Left lung (tissue), 10 donors: ENCODE results near the gene DGCR8. TPM values are rescaled to one million over a fixed set of nuclear protein-coding genes. Genes with fewer than 3 reads are reported as not detected.

ENCODE experiments used
- ATAC-seq: fragments of 200-7000 bp; cut with Tn5 transposase; one replicate; pipeline ENCODE4 v1.9.1; 2020; ENCODE audit warnings: moderate library complexity
- DNase-seq, 4 donors: peaks; one replicate each; pipeline ENCODE4 v3.0.0-alpha.2; 2013 to 2020
- H3K27ac ChIP-seq, 2 donors: fragments of 200-600 bp; sonication (generic) in 1 of 2; one replicate each; pipeline versions ENCODE4 v1.5.0 to v1.8.0; 2020 to 2021
- H3K27me3 ChIP-seq, 2 donors: fragments of 200-600 bp; sonication (generic) in 1 of 2; one replicate each; pipeline versions ENCODE4 v1.5.0 to v1.8.0; 2020 to 2021
- H3K36me3 ChIP-seq, 2 donors: fragments of 200-600 bp; sonication (generic) in 1 of 2; one replicate each; pipeline versions ENCODE4 v1.5.0 to v1.8.0; 2020 to 2021
- H3K4me1 ChIP-seq, 2 donors: fragments of 200-600 bp; one replicate each; pipeline ENCODE4 v1.8.0; 2021
- H3K4me3 ChIP-seq, 2 donors: fragments of 200-600 bp; sonication (generic) in 1 of 2; one replicate each; pipeline versions ENCODE4 v1.5.0 to v1.8.0; 2020 to 2021; ENCODE audit warnings: mild to moderate bottlenecking in 1 of 2
- H3K9me3 ChIP-seq, 2 donors: fragments of 200-600 bp; sonication (generic) in 1 of 2; one replicate each; pipeline versions ENCODE4 v1.5.0 to v1.8.0; 2020 to 2021
- intact Hi-C, 2 donors: fragments of 100-400 bp; cut with DNase I; formaldehyde crosslinking; loops; one replicate each; pipeline versions ENCODE4 v1.11.2 to v1.14.2; 2022
- polyA plus RNA-seq, 6 donors: library from polyadenylated mRNA; unstranded; fragments of 120-200 nt; gene quantifications; one replicate each; pipeline ENCODE4 v1.2.1, GENCODE V29; 2013; ENCODE audit not compliant: insufficient read length in 6 of 6
- total RNA-seq, 2 donors: library from RNA; stranded (reverse); fragmentation: NEBNext Ultra II Directional; extraction: Animal tissue kit (Norgen Biotek cat#: 25700); gene quantifications; one replicate each; pipeline ENCODE4 v1.2.1, GENCODE V29; 2021
- TF ChIP-seq, protein P1 (sequence below), 2 donors: fragments of 200-600 bp; sonication (generic) in 1 of 2; IDR thresholded peaks; one replicate each; pipeline versions ENCODE4 v1.5.0 to v1.8.0; 2021; ENCODE audit warnings: antibody characterized with exemption in 2 of 2
- donor health status: DM: no; HTN: yes; CAD: no.
- donor health status: DM: no; HTN: no; CAD: no.

DGCR8 gene
- total and polyA plus RNA-seq, 8 donors, result 28.9 to 63.2 (median 44.5) TPM

DNA sequence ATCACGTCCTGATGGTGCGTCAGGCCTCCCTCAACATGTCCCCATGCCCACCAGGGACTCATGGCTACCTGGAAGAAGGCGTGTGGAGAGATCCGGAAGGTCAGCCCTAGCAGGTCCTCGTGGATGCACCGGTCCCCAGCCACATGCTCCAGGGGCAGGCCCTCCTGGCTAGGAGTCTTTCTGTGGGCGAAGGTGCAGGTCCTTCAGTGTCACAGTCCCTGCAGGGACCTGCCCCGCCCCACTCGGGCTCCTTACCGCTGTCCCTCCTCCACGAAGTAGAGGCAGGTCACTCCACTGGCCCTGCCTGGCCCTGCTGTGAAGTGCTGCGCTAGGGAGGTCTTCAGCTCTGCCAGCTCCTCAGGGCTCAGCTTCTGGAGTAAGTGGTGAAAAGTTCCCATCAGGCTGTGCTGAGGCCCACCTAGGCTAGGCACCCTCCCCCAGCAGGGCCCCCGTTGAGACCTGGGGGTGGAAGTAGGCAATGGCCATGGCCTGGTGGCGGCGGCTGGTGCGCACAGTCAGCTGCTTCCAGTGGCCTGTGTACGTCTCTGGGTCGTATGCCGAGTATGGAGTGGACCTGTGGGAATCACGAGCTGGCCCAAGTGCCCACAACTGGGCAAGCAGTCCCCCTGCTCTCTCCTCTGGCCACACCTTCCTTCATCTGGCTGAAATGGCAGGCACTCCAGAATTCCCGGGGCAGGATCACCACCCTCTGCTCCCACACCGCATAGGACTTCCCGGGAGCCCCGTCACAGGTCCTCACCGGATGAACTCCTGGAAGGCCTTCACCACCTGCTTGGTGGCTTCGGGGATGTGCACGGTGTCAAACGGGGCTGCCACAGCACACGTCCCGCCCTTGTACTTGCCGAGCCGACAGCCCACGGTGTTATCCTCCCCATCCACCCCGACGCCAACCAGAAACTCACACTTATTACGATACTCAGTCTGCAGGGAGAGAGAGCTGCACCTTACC lies 34.8 kb downstream of the DGCR8 start:
- intact Hi-C loops, result no loop called here
- TF ChIP-seq, protein P1, sequence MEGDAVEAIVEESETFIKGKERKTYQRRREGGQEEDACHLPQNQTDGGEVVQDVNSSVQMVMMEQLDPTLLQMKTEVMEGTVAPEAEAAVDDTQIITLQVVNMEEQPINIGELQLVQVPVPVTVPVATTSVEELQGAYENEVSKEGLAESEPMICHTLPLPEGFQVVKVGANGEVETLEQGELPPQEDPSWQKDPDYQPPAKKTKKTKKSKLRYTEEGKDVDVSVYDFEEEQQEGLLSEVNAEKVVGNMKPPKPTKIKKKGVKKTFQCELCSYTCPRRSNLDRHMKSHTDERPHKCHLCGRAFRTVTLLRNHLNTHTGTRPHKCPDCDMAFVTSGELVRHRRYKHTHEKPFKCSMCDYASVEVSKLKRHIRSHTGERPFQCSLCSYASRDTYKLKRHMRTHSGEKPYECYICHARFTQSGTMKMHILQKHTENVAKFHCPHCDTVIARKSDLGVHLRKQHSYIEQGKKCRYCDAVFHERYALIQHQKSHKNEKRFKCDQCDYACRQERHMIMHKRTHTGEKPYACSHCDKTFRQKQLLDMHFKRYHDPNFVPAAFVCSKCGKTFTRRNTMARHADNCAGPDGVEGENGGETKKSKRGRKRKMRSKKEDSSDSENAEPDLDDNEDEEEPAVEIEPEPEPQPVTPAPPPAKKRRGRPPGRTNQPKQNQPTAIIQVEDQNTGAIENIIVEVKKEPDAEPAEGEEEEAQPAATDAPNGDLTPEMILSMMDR (IDR thresholded peaks at IDR 0.05), result no peak
- DNase-seq (peak in 1 of 4 donors; percentile 69), ATAC-seq (no peak)
- Histone ChIP-seq H3K27me3 (no peaks in the 10 kb centered on the region), H3K9me3 (no peaks in the 10 kb centered on the region), H3K27ac (no peak overlapping the region), H3K4me3 (no peak overlapping the region), H3K36me3 (peaks cover 0 to 71% of the 10 kb centered on the region in 2 donors), H3K4me1 (peaks cover 13 to 36% of the 10 kb centered on the region in 2 donors)

DNA sequence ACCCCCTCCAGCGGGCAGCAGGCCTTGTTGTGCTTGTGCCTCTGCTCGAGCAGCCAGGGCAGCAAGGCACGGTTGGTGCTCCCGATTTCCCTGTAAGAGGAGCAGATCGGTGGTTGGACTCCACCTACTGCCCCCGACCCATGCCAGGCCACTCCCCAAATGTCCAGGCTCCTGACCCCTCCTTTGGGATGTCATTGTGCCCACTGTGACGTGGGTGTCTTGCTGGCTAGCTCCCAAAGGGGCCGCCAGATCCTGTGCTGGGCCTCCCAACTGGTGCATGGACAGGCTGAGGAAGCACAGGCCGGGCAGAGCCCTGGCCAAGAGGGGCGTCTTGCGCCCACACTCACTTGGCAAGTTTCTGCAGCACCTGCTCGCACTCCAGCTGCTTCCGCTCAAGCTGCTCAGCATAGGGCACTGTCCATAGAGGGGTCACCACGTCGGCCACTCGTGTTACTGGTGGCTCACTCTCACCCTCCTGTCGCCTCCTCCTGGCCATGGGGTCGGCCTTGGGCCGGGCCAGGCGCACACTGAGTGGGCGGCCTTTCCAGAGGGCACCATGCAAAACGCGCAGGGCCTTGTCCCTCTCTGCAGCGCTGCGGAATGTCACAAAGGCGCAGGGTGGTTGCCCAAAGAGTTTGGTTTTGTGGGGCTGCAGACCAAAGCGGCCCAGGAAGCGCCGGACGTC lies 35.8 kb downstream of the DGCR8 start, which contains the start of gene RANBP1:
TSS of gene RANBP1 (plus strand) at position 414 of the 685 bp plus-strand sequence. CDS start at position 495, 81 bp downstream.
- no peak for ATAC-seq
- H3K4me3 ChIP-seq, result peak within 1 kb of the TSS; percentile 82 to 88
- H3K4me1 ChIP-seq, result peaks cover 13 to 45% of the 10 kb centered on the region in 2 donors
- no peaks in the 10 kb centered on the region for H3K27me3 ChIP-seq
- no peaks in the 10 kb centered on the region for H3K9me3 ChIP-seq
- peak in 1 of 4 donors; percentile 73 for DNase-seq
- TF ChIP-seq, protein P1 (IDR thresholded peaks at IDR 0.05), result no peak
- peaks cover 0 to 71% of the 10 kb centered on the region in 2 donors for H3K36me3 ChIP-seq
- intact Hi-C loops, result no loop called here
- H3K27ac ChIP-seq, result peak within 1 kb of the TSS; percentile 61 to 86

DNA sequence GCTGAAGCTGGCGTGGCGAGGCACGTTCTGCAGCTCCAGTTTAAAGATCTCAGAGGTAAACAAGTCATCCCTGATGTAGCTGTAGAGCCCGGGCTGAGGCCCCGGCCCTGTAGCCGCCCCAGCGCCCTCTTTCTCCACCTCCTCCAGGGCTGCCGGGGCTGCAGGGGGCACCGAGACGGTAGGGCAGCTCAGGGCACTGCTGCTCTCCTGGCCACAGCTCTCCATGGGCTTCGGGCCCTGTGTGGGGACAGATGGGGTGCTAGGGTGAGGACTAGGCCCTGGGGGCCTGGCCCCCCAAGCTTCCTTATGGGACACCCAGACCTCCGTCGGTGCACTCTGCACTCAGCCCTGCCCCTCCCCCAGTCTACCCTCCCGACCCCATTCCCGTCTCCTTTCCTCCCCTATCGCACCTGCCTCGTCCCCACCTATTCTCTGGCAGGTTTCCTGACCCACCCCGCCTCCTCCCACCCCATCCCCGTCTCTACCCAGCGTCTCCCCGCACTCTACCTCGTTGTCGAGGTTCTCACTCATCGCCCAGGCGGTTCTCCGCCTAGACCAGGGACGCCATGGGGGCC lies 36.4 kb downstream of the DGCR8 start:
- intact Hi-C loops, result no loop called here
- DNase-seq, result peak in 1 of 4 donors; percentile 78
- Histone ChIP-seq H3K27ac (peak overlapping the region; percentile 61 to 86), H3K4me3 (peak overlapping the region; percentile 82 to 88), H3K9me3 (no peaks in the 10 kb centered on the region), H3K27me3 (no peaks in the 10 kb centered on the region), H3K4me1 (peaks cover 13 to 45% of the 10 kb centered on the region in 2 donors), H3K36me3 (peaks cover 0 to 71% of the 10 kb centered on the region in 2 donors)
- TF ChIP-seq, protein P1 (IDR thresholded peaks at IDR 0.05), result no peak
- ATAC-seq, result peak; percentile 1

DNA sequence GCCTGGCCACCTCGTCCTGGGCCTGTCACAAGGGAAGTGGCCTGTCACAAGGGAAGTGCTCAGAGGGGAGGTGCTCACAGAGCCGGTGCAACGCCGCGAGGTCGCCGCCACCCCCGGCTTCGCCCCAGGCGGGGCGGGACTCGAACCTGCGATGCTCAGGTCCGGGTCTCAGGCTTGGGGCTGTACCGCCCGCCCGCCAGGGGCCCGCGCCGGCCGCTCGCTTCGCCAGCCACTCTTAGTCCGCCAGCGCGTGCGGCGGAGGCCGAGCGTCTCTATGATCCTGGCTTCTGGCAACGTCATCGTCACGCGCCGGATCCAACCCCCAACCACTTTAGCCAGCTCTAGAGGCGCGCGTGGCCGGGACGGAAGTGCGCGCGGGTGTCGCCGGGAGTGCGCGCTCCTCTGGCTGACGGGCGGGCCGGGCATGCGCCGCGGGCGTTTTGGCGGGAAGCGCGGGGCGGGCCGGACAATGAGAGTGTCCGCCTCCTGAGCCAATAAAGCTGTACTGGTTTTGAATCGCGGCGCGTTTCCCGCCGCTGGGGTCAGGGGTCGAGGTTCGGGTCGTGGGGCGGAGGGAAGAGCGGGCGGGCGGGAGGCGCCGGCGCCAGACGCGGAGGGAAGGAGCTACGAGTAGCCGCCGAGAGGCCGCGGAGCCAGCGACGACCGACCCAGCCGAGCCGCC lies 37.1 kb downstream of the DGCR8 start, which contains the start of gene TRMT2A:
TSS of gene TRMT2A (minus strand) at position 276 of the 682 bp plus-strand sequence. CDS start 320 bp downstream, outside the sequence.
- Histone ChIP-seq H3K9me3 (no peaks in the 10 kb centered on the region), H3K4me1 (peaks cover 13 to 45% of the 10 kb centered on the region in 2 donors), H3K27ac (peak within 1 kb of the TSS; percentile 61 to 86), H3K4me3 (peak within 1 kb of the TSS; percentile 82 to 88), H3K36me3 (peaks cover 0 to 71% of the 10 kb centered on the region in 2 donors), H3K27me3 (no peaks in the 10 kb centered on the region)
- ATAC-seq (peak; percentile 92), DNase-seq (peak; percentile 97 to 99 (median 99))
- TF ChIP-seq, protein P1 (IDR thresholded peaks at IDR 0.05), result peak in 1 of 2 donors; percentile 14
- intact Hi-C loops, result no loop called here
